GM12878 (cell line): Measurements from ENCODE around the gene NDUFS4. TPM values are rescaled to one million over a fixed set of nuclear protein-coding genes. Genes with fewer than 3 reads are reported as not detected.

ENCODE experiments used
- ATAC-seq: fragments of 200-7000 bp; cut with Tn5 transposase; 3 replicates; pipeline ENCODE4 v1.9.1; 2020; ENCODE audit warnings: mild to moderate bottlenecking, moderate library complexity
- BruUV-seq: library from RNA; stranded (reverse); fragments of 400-500 nt; replicated peaks from 2 replicates; lab custom pipeline; 2021; lab: Mats Ljungman, UMichigan
- CTCF ChIA-PET: fragments of 300-600 bp; sonication (Branson Sonifier 250); formaldehyde crosslinking; extraction: SDS; loops from one replicate; lab custom pipeline; 2021; ENCODE audit warnings: inconsistent platforms; lab: Yijun Ruan, JAX
- POLR2A ChIA-PET: fragments of 350-600 bp; formaldehyde crosslinking; extraction: SDS; loops from one replicate; lab custom pipeline; 2021; ENCODE audit warnings: inconsistent platforms; lab: Charles Lee
- RAD21 ChIA-PET: fragments of 300-600 bp; sonication (Branson Sonifier 250); formaldehyde crosslinking; loops from one replicate; lab custom pipeline; 2023; ENCODE audit warnings: antibody characterized with exemption; ENCODE audit not compliant: unreplicated experiment; lab: Charles Lee
- SMC1A ChIA-PET: fragments of 300-600 bp; sonication (Branson Sonifier 250); formaldehyde crosslinking; loops from one replicate; lab custom pipeline; 2023; ENCODE audit not compliant: unreplicated experiment, uncharacterized antibody; lab: Charles Lee
- DNase-seq: peaks from one replicate; pipeline ENCODE4 v3.0.0-alpha.2; 2011; ENCODE audit warnings: low read depth, low spot score
- FAIRE-seq: peaks from 3 replicates; lab custom pipeline; 2011; peaks lifted over from hg19 to GRCh38; lab: Jason Lieb, UNC
- H2AFZ ChIP-seq: 2 replicates; pipeline ENCODE4 v1.6.0; 2011; ENCODE audit warnings: low read depth, low read length, control low read depth; ENCODE audit not compliant: control insufficient read depth
- H3K27ac ChIP-seq: 2 replicates; pipeline ENCODE4 v1.5.1; 2011; ENCODE audit warnings: control low read depth; ENCODE audit not compliant: control insufficient read depth, insufficient read depth
- H3K27me3 ChIP-seq, 2 experiments: replicated peaks in 1 of 2; 2 replicates each; pipeline versions ENCODE4 v1.6.0 to v1.6.1; 2011; ENCODE audit warnings: low read length in 1 of 2; ENCODE audit not compliant: control insufficient read depth in 2 of 2, insufficient read depth in 2 of 2
- H3K36me3 ChIP-seq, 2 experiments: 2 replicates each; pipeline ENCODE4 v1.5.1; 2011; ENCODE audit warnings: low read length in 1 of 2; ENCODE audit not compliant: control insufficient read depth in 2 of 2, insufficient read depth in 2 of 2
- H3K4me1 ChIP-seq: 2 replicates; pipeline ENCODE4 v1.6.1; 2011; ENCODE audit warnings: mild to moderate bottlenecking, low read length, moderate library complexity, mixed read lengths; ENCODE audit not compliant: control insufficient read depth, insufficient read depth
- H3K4me2 ChIP-seq: 2 replicates; pipeline ENCODE4 v1.6.0; 2011; ENCODE audit warnings: control low read depth; ENCODE audit not compliant: control insufficient read depth, insufficient read depth
- H3K4me3 ChIP-seq: fragments of 200-600 bp; sonication (generic); 2 replicates; pipeline ENCODE4 v1.5.1; 2016
- H3K79me2 ChIP-seq: 2 replicates; pipeline ENCODE4 v1.6.0; 2011; ENCODE audit warnings: low read length; ENCODE audit not compliant: control insufficient read depth, insufficient read depth
- H3K9ac ChIP-seq: 2 replicates; pipeline ENCODE4 v1.8.0; 2011; ENCODE audit warnings: low read length, control low read depth, mixed read lengths; ENCODE audit not compliant: control insufficient read depth, insufficient read depth
- H3K9me3 ChIP-seq: replicated peaks from 3 replicates; pipeline ENCODE4 v1.5.1; 2011; ENCODE audit warnings: mild to moderate bottlenecking, low read length; ENCODE audit not compliant: control insufficient read depth, insufficient read depth
- H4K20me1 ChIP-seq: 2 replicates; pipeline ENCODE4 v1.6.0; 2011; ENCODE audit not compliant: control insufficient read depth, insufficient read depth
- CHD4 ChIP-seq: fragments of 200-600 bp; sonication (generic); IDR thresholded peaks from 2 replicates; pipeline ENCODE4 v1.6.1; 2016; ENCODE audit warnings: mild to moderate bottlenecking
- ETV6 ChIP-seq, 2 experiments: fragments of 450-650 bp in 1 of 2; IDR thresholded peaks in 1 of 2; conservative IDR thresholded peaks in 1 of 2; 2 replicates each; pipeline ENCODE4 v1.6.1; 2014; ENCODE audit warnings: antibody characterized with exemption in 1 of 2, borderline replicate concordance in 1 of 2, low read depth in 1 of 2, mild to moderate bottlenecking in 1 of 2, moderate library complexity in 1 of 2
- JUNB ChIP-seq: IDR thresholded peaks from 2 replicates; pipeline ENCODE4 v1.6.1; 2016; ENCODE audit warnings: antibody characterized with exemption, mild to moderate bottlenecking
- MEF2A ChIP-seq: IDR thresholded peaks from 2 replicates; pipeline ENCODE4 v1.6.1; 2011; ENCODE audit warnings: low read depth, mild to moderate bottlenecking, low read length, moderate library complexity; ENCODE audit not compliant: insufficient read depth
- MTA3 ChIP-seq: IDR thresholded peaks from 2 replicates; pipeline ENCODE4 v1.6.1; 2012; ENCODE audit warnings: low read length, inconsistent platforms, borderline replicate concordance
- NR2F1 ChIP-seq: fragments of 450-650 bp; conservative IDR thresholded peaks from 2 replicates; pipeline ENCODE4 v1.6.1; 2017; ENCODE audit warnings: mild to moderate bottlenecking
- NRF1 ChIP-seq: conservative IDR thresholded peaks from 2 replicates; pipeline ENCODE4 v1.6.1; 2011; ENCODE audit warnings: mild to moderate bottlenecking, low read depth, low read length, improper control_type of control experiment
- POU2F2 ChIP-seq: IDR thresholded peaks from 3 replicates; pipeline ENCODE4 v1.6.1; 2011; ENCODE audit warnings: low read depth, mild to moderate bottlenecking, low read length, borderline replicate concordance
- SIN3A ChIP-seq: IDR thresholded peaks from 2 replicates; pipeline ENCODE4 v1.6.1; 2012; ENCODE audit warnings: low read depth, low read length, improper control_type of control experiment
- SMC3 ChIP-seq: IDR thresholded peaks from 2 replicates; pipeline ENCODE4 v1.6.1; 2011; ENCODE audit warnings: low read length, improper control_type of control experiment, borderline replicate concordance
- STAT3 ChIP-seq: IDR thresholded peaks from 2 replicates; pipeline ENCODE4 v1.6.1; 2011; ENCODE audit warnings: low read depth, low read length, improper control_type of control experiment
- WRNIP1 ChIP-seq: IDR thresholded peaks from 2 replicates; pipeline ENCODE4 v1.6.1; 2011; ENCODE audit warnings: low read depth, low read length, improper control_type of control experiment, borderline replicate concordance
- YY1 ChIP-seq: IDR thresholded peaks from 2 replicates; pipeline ENCODE4 v1.6.1; 2011; ENCODE audit warnings: low read depth, mild to moderate bottlenecking, low read length
- ZNF207 ChIP-seq: fragments of 450-650 bp; IDR thresholded peaks from 2 replicates; pipeline ENCODE4 v1.6.1; 2014; ENCODE audit warnings: antibody characterized with exemption, mild to moderate bottlenecking, borderline replicate concordance
- ZSCAN29 ChIP-seq: fragments of 450-650 bp; IDR thresholded peaks from 2 replicates; pipeline ENCODE4 v1.6.1; 2017; ENCODE audit warnings: mild to moderate bottlenecking, moderate library complexity
- WGBS: methylation state at CpG from one replicate; pipeline ENCODE4 v1.1.6; 2016; ENCODE audit warnings: low lambda C conversion rate; ENCODE audit not compliant: insufficient replicate concordance, insufficient coverage; ENCODE audit errors: missing lambda C conversion rate; 5-methylcytosine and 5-hydroxymethylcytosine counted together
- in situ Hi-C: fragments of 300-500 bp; cut with MboI; formaldehyde crosslinking; loops from 9 replicates; pipeline ENCODE4 v1.14.3; 2018; ENCODE audit warnings: mixed read lengths
- intact Hi-C: fragments of 100-400 bp; cut with micrococcal nuclease; formaldehyde crosslinking; loops from one replicate; pipeline ENCODE4 v1.14.2; 2022; ENCODE audit not compliant: unreplicated experiment
- polyA plus RNA-seq, 11 experiments: library from polyadenylated mRNA; depleted of rRNA in 4 of 11; unstranded in 6 of 11; stranded (reverse) in 5 of 11; fragments of >200 nt; fragmentation: Nextera tagmentation in 4 of 11; fragmentation: Illumina TruSeq in 1 of 11; extraction: Ambion mirVana in 4 of 11; extraction: Trizol in 1 of 11; gene quantifications; 1 replicate in 1 of 11; 2 replicates in 10 of 11; pipeline versions ENCODE4 v1.2.1 to v1.2.3, GENCODE V29; 2011 to 2016; ENCODE audit warnings: inconsistent platforms in 2 of 11, missing spikeins in 2 of 11, low read depth in 1 of 11
- total RNA-seq, 4 experiments: library from RNA; depleted of rRNA in 3 of 4; stranded (reverse); fragments of >200 nt in 3 of 4; fragmentation: Illumina TruSeq in 1 of 4; extraction: Trizol in 1 of 4; gene quantifications; 2 replicates each; pipeline versions ENCODE4 v1.2.1 to v1.2.3, GENCODE V29; 2013 to 2021
- TF ChIP-seq, protein P1 (sequence below): fragments of 450-650 bp; IDR thresholded peaks from 2 replicates; pipeline ENCODE4 v1.6.1; 2018; ENCODE audit warnings: mild to moderate bottlenecking, low read depth, moderate library complexity; ENCODE audit not compliant: partially characterized antibody
- TF ChIP-seq, protein P2 (sequence below): IDR thresholded peaks from 2 replicates; pipeline ENCODE4 v1.6.1; 2012; ENCODE audit warnings: mild to moderate bottlenecking, low read depth, low read length
- TF ChIP-seq, protein P3 (sequence below): IDR thresholded peaks from 2 replicates; pipeline ENCODE4 v1.6.1; 2012; ENCODE audit warnings: low read length, inconsistent platforms

The NDUFS4 gene
- total and polyA plus RNA-seq, 10 of the 15 experiments (the other 5 are each of a cell fraction or from before 2014, with no cell fraction given), result 69.9 to 366 (median 114) TPM

DNA sequence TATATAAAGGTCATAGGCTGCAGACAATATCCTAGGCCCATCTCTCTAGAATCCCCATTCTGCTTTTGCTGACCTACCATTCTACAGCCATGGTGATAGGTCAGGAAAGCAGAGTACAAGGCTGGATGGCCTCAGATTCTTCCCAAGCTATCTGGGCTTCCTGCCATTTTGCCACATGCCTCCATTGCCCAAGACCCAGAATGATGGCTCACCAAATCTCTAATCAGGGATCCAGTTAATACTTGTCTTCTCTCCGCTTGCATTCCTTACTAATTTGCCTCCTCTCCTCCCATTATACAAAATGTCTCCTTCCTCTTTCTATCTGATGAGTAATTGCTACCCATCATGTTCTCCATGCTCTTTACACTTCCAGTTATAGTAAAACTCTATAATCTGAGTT is 22.7 kb upstream of the NDUFS4 start:
- Histone ChIP-seq H3K4me1 (no peaks in the 10 kb centered on the region), H3K27ac (no peak overlapping the region), H2AFZ (no peak overlapping the region), H3K9me3 (no peaks in the 10 kb centered on the region), H3K36me3 (no peaks in the 10 kb centered on the region), H3K4me2 (no peak overlapping the region), H3K4me3 (no peak overlapping the region), H3K9ac (no peak overlapping the region), H4K20me1 (no peaks in the 10 kb centered on the region), H3K27me3 (no peaks in the 10 kb centered on the region), H3K79me2 (no peaks in the 10 kb centered on the region)
- 0% methylated on average over 1 of the region's 1 CpG for WGBS
- BruUV-seq, result no TSS peak
- DNase-seq (no peak), ATAC-seq (no peak), FAIRE-seq (no peak)
- intact Hi-C loops, result no loop called here
- in situ Hi-C loops, result no loop called here
- POLR2A ChIA-PET, result no interaction called here
- CTCF ChIA-PET, result no interaction called here
- RAD21 ChIA-PET, result no interaction called here
- SMC1A ChIA-PET, result interaction anchor here (1.3 to 1.4 kb wide), 2 partner anchors 9 to 10 kb away, joined by 3 to 5 read pairs; no protein-coding TSS in a partner anchor
- TF ChIP-seq ETV6 (conservative IDR thresholded peaks at IDR 0.05 in 1 of 2, IDR thresholded peaks at IDR 0.05 in 1 of 2; ENCODE audit: borderline replicate concordance in 1 of 2, low read depth in 1 of 2) (no peak), STAT3 (no peak), MTA3 (no peak), YY1 (no peak), WRNIP1 (no peak), ZNF207 (no peak), NRF1 (no peak), JUNB (no peak), SMC3 (no peak), POU2F2 (no peak), MEF2A (no peak), SIN3A (no peak), ZSCAN29 (no peak), CHD4 (no peak), NR2F1 (no peak)
- TF ChIP-seq, protein P1, sequence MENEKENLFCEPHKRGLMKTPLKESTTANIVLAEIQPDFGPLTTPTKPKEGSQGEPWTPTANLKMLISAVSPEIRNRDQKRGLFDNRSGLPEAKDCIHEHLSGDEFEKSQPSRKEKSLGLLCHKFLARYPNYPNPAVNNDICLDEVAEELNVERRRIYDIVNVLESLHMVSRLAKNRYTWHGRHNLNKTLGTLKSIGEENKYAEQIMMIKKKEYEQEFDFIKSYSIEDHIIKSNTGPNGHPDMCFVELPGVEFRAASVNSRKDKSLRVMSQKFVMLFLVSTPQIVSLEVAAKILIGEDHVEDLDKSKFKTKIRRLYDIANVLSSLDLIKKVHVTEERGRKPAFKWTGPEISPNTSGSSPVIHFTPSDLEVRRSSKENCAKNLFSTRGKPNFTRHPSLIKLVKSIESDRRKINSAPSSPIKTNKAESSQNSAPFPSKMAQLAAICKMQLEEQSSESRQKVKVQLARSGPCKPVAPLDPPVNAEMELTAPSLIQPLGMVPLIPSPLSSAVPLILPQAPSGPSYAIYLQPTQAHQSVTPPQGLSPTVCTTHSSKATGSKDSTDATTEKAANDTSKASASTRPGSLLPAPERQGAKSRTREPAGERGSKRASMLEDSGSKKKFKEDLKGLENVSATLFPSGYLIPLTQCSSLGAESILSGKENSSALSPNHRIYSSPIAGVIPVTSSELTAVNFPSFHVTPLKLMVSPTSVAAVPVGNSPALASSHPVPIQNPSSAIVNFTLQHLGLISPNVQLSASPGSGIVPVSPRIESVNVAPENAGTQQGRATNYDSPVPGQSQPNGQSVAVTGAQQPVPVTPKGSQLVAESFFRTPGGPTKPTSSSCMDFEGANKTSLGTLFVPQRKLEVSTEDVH, result no peak
- TF ChIP-seq, protein P2, sequence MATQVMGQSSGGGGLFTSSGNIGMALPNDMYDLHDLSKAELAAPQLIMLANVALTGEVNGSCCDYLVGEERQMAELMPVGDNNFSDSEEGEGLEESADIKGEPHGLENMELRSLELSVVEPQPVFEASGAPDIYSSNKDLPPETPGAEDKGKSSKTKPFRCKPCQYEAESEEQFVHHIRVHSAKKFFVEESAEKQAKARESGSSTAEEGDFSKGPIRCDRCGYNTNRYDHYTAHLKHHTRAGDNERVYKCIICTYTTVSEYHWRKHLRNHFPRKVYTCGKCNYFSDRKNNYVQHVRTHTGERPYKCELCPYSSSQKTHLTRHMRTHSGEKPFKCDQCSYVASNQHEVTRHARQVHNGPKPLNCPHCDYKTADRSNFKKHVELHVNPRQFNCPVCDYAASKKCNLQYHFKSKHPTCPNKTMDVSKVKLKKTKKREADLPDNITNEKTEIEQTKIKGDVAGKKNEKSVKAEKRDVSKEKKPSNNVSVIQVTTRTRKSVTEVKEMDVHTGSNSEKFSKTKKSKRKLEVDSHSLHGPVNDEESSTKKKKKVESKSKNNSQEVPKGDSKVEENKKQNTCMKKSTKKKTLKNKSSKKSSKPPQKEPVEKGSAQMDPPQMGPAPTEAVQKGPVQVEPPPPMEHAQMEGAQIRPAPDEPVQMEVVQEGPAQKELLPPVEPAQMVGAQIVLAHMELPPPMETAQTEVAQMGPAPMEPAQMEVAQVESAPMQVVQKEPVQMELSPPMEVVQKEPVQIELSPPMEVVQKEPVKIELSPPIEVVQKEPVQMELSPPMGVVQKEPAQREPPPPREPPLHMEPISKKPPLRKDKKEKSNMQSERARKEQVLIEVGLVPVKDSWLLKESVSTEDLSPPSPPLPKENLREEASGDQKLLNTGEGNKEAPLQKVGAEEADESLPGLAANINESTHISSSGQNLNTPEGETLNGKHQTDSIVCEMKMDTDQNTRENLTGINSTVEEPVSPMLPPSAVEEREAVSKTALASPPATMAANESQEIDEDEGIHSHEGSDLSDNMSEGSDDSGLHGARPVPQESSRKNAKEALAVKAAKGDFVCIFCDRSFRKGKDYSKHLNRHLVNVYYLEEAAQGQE, result no peak
- TF ChIP-seq, protein P3, sequence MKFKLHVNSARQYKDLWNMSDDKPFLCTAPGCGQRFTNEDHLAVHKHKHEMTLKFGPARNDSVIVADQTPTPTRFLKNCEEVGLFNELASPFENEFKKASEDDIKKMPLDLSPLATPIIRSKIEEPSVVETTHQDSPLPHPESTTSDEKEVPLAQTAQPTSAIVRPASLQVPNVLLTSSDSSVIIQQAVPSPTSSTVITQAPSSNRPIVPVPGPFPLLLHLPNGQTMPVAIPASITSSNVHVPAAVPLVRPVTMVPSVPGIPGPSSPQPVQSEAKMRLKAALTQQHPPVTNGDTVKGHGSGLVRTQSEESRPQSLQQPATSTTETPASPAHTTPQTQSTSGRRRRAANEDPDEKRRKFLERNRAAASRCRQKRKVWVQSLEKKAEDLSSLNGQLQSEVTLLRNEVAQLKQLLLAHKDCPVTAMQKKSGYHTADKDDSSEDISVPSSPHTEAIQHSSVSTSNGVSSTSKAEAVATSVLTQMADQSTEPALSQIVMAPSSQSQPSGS, result no peak
